AG09309 (cell line): ENCODE data around the gene ETF1.

Experiments
- DNase-seq: peaks from one replicate; pipeline ENCODE4 v3.0.0-alpha.2; 2010; ENCODE audit warnings: low read depth
- H3K4me3 ChIP-seq: 2 replicates; pipeline ENCODE4 v1.5.1; 2011; ENCODE audit warnings: mild to moderate bottlenecking, low read depth, low read length, moderate library complexity; ENCODE audit not compliant: control insufficient read depth
- CTCF ChIP-seq: IDR thresholded peaks from 2 replicates; pipeline ENCODE4 v1.5.1; 2011; ENCODE audit warnings: mild to moderate bottlenecking, low read depth, low read length, inconsistent platforms; ENCODE audit not compliant: insufficient read depth, control insufficient read depth; ENCODE audit errors: missing control alignments

ETF1 gene

GRCh38 chr5:138465261-138466124 lies 77.5 kb downstream of the ETF1 start, which contains the start of gene EGR1:
Gene EGR1 (plus strand): TSS chr5:138465479. CDS start chr5:138465762, 283 bp downstream.
- peak; percentile 13 for TF ChIP-seq CTCF
- peak within 1 kb of the TSS; percentile 58 for H3K4me3 ChIP-seq

GRCh38 chr5:138464388-138465260 lies 78.4 kb downstream of the ETF1 start:
- no peak for TF ChIP-seq CTCF
- peak; percentile 97 for DNase-seq
- H3K4me3 ChIP-seq: peak overlapping the region; percentile 58

More at GRCh38 chr5:138465261-138466124, 77.5 kb downstream of the ETF1 start, which contains the start of gene EGR1:
- DNase-seq: peak; percentile 84

GRCh38 chr5:138464008-138464387 lies 79.0 kb downstream of the ETF1 start:
- peak; percentile 70 for TF ChIP-seq CTCF
- peak; percentile 80 for DNase-seq
- peak overlapping the region; percentile 86 for H3K4me3 ChIP-seq

DNA sequence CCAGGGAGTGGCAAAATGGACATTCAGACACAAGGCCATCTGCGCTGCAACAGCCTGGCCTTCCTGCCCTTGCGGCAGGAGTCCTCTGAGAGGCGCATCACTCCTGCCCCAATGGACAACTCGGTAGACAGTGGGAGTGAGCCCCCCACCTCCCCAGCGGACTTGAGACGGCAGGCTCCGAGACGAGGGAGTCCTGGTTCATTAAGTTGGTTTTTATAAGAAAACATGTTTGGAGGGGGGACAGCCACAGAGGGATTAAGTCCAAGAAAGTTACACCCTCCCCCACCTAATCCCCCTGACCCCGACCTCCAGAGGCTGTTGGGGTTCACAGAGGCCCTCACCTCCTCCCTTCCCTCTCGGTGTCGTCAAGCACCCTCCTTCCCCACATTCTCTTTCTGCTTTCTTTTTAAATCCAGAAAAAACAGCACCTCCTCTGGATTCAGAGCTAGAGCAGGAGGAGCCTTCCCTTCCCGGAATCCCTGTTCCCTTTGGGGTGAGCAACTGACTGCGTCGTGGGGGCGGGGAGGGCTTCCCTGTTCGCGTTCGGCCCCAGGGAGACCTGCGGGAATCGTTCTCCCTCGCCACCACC lies 79.5 kb downstream of the ETF1 start:
- peak overlapping the region; percentile 86 for H3K4me3 ChIP-seq

GRCh38 chr5:138461343-138462125 lies 81.5 kb downstream of the ETF1 start:
- no peak for TF ChIP-seq CTCF
- no peak overlapping the region for H3K4me3 ChIP-seq
- DNase-seq: peak; percentile 57

More for the DNA sequence above, 79.5 kb downstream of the ETF1 start:
- peak; percentile 17 for TF ChIP-seq CTCF
- DNase-seq: no peak
